GM18520 (cell line): ENCODE data around the gene ORMDL2.
A peak's percentile ranks its signal among the peaks of the same experiment; 100 is the strongest.

Experiments used
- ATAC-seq: cut with Tn5 transposase; IDR thresholded peaks from one replicate; pipeline ENCODE4 v1.9.1; 2021; ENCODE audit not compliant: unreplicated experiment

Gene ORMDL2

GRCh38 chr12:55817345-55818139, at the start of gene ORMDL2, which contains the start of gene SARNP:
ORMDL2 (plus strand) TSS chr12:55818041; CDS start chr12:55819000, 959 bp downstream.
SARNP (minus strand) TSS chr12:55817724; CDS start chr12:55817701, 23 bp downstream.
- ATAC-seq, result peak; percentile 96

GRCh38 chr12:55771736-55772135, 46.1 kb upstream of the ORMDL2 start:
- no peak for ATAC-seq

- no peak for ATAC-seq
Observed at GRCh38 chr12:55777856-55778255, 40.0 kb upstream of the ORMDL2 start.

GRCh38 chr12:55780685-55781084, 37.2 kb upstream of the ORMDL2 start:
- ATAC-seq, result no peak

- ATAC-seq, result no peak
Observed at GRCh38 chr12:55788546-55788945, 29.3 kb upstream of the ORMDL2 start.

GRCh38 chr12:55789171-55789570, 28.7 kb upstream of the ORMDL2 start:
- no peak for ATAC-seq

GRCh38 chr12:55789893-55790292, 27.9 kb upstream of the ORMDL2 start:
- no peak for ATAC-seq

- ATAC-seq, result no peak
Observed at GRCh38 chr12:55795950-55796349, 21.9 kb upstream of the ORMDL2 start.

- ATAC-seq, result no peak
Observed at GRCh38 chr12:55797068-55797467, 20.8 kb upstream of the ORMDL2 start.

- ATAC-seq, result no peak
Observed at GRCh38 chr12:55797550-55797949, 20.3 kb upstream of the ORMDL2 start.

GRCh38 chr12:55806982-55807381, 10.9 kb upstream of the ORMDL2 start:
- ATAC-seq, result no peak

GRCh38 chr12:55809274-55809673, 8.6 kb upstream of the ORMDL2 start:
- ATAC-seq, result no peak

- no peak for ATAC-seq
Observed at GRCh38 chr12:55812088-55812487, 5.8 kb upstream of the ORMDL2 start.

GRCh38 chr12:55814257-55814656, 3.6 kb upstream of the ORMDL2 start:
- no peak for ATAC-seq

GRCh38 chr12:55815473-55815872, 2.4 kb upstream of the ORMDL2 start:
- ATAC-seq, result no peak

- ATAC-seq, result no peak
Observed at GRCh38 chr12:55816881-55817344, 928 bp upstream of the ORMDL2 start.

GRCh38 chr12:55818140-55818728, 393 bp downstream of the ORMDL2 start:
- peak; percentile 5 for ATAC-seq

GRCh38 chr12:55818886-55819285, 1.0 kb downstream of the ORMDL2 start:
- no peak for ATAC-seq

GRCh38 chr12:55820679-55821078, 2.8 kb downstream of the ORMDL2 start:
- ATAC-seq, result no peak

- no peak for ATAC-seq
Observed at GRCh38 chr12:55822228-55822627, 4.4 kb downstream of the ORMDL2 start.

GRCh38 chr12:55823419-55823818, 5.6 kb downstream of the ORMDL2 start:
- no peak for ATAC-seq

- ATAC-seq, result no peak
Observed at GRCh38 chr12:55824726-55825125, 6.9 kb downstream of the ORMDL2 start.
